Activated CD8-positive, alpha-beta memory T cell treated with anti-CD3 and anti-CD28 coated beads for 4 hours (primary cell): ENCODE results near the gene RNF31.

ENCODE experiments used
- DNase-seq, 2 donors: peaks; one replicate each; pipeline ENCODE4 v3.0.0-alpha.2; 2020; ENCODE audit warnings: low read depth in 2 of 2

The RNF31 gene

DNA sequence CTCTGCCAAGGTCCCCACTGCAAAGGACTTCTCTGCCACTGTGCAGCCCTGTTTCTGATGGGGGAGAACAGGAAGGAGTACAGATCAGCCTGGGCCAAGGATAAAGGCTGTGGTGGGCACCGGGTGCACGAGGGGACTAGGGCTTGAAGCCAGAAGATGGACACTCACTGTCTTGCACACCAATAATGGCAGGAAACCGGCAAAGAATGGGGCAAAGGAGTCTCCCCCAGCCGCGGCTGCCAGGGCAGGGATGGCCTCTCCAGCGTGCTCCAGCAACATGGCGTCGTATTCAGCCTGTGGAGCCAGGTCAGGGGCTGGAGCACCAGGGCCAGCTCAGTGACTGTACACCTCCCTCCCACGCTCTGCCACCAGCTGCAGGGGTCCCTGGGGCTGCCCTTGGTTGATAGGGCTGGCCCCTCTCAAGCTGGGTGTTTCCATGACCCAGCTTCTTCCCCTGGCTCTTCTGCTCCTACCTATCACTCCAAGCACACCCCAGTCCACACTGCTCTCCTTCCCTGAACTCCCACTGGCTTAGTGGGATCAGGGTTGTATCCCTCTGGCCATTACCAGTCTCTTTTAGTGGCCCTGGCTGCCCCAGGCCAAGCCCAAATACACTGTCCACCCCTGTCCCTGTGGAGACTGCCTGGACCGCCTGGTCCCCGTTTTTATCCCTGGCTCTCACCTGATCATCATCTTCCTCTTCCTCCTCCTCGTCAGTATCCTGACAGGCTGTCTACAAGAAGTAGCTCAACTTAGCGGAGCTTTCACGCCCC is 35.0 kb downstream of the RNF31 start:
- no peak for DNase-seq

DNA sequence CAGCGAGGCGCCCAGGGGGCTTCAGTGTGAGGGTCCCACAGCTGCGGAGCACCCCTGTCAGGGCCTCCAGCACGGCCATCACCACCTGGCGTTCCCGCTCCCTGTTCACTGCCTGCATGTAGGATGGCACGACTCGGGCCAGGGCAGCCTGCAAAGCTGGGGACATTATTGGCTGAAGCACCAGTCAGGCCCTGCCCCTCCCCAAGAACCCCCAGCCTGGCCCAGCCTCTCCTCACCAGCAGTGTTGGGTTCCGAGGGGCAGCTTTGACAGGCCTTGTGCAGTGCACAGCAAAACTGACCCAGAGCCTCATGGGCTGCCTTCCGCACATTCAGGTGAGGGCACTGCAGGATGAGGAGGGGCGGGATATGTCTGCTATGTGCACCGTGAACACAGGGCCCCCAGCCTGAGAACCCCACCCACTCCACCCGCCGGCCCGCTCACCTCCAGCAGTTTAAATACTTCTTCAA is 35.8 kb downstream of the RNF31 start:
- DNase-seq, result no peak

- no peak for DNase-seq
Measured at GRCh38 chr14:24184104-24184970, 37.0 kb downstream of the RNF31 start.

- no peak for DNase-seq
Measured at GRCh38 chr14:24185026-24185425, 37.7 kb downstream of the RNF31 start.

DNA sequence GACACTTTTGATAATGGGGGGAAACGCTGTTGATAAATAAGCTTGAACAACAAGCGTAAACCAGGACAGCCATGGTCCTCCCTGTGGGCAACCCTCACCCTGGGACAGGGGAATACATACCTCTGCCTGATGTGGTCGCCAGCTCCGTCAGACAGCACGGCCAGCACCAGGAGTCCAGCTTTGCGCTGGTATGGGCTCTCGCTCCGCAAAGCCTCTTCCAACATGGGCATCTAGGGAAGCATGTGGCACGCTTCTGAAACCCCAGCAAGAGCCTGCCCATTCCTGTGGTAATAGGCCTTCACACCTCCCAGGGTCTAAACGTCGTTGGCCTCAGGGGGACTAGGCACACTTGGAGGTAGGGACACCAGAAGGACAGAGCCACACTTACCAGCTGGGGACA is 38.4 kb downstream of the RNF31 start:
- no peak for DNase-seq

DNA sequence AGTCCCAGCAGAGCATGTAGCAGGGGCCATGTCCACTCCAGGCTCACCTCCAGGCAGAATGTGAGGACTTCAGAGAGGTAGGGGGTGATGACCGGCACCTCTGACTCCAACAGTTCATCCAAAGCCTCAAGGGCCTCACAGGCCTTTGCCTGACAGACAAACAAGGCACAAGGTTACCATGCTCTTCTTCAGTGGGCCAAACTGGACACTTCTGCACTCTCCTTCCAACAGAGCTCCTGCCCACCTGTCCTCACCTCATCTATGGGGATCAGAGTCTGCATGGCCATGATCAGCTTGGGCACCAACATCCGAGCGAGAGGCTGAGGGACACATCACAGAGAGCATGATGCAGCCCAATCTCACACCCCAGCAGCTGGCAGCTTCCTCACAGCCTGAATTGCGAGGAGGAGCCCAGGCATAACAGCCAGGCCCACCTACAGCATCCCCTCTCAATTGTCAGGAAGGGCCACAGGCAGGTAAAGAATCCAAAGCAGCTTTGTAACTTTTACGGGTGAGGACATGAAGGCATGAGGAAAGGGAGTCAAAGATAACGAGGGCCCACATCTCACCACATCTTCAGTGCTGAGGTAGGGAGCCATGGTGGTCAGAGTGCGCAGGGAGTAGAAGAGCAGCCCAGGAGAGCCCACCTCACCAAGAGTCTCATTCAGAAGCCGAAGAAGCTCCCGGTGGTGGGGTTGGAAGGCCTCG is 39.7 kb downstream of the RNF31 start:
- DNase-seq, result no peak

DNA sequence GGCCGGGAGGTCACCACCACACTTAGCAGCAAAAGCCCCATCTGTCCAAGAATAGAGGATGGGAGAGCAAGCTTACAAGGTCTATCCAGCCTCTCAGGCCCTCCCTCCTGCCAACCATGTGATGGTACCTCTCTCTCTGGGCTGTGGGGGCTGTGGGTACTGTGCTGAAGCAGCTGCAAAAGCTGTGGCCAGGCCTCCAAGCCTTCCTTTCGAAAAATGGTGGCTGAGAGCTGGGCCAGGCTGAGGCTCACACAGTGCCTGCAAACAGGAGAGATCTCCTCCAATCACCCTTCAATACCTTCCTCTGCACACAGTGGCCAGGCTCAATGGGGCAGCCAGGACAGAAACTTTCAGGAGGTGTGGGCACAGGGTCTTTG is 40.2 kb downstream of the RNF31 start:
- DNase-seq, result no peak

DNA sequence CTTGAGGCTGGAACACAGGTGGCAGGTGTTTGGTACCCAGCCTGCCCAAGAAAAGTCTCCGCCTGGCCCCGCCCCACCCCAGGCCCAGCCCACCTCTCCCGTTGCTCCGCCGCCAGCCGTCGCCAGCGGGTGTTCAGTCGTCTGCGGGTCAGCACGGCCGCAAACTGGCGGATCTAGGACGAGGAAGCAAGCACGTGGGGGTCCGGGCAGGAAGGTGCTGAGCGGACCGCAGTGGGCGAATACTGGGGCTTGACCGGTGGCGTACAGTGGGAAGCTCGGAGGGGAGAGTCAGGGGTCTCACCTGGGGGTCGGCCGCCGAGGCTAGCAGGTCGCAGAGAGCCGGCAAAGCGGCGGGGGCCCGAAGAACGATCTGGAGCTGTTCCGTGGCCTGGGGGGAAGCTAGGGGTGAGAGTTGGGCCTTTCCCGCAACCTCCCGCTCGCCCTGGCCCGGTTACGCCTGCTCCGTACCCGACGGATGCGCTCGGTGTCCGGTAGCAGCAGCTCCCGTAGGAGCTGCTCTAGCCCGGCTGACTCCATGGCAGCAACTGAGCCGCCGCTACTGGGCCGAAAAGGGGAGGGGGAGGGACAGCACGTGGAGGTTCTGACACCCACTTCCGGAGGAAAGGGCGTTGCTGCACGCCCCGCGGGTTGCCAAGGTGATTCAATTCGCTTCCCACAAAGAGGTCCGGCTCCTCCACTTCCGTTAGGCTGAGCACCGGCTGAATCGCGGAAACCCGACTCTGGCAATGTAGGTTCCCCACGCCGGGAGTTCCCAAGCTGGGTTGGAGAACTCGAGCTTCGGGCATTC is 41.2 kb downstream of the RNF31 start, which contains the start of gene IPO4:
Gene IPO4, minus strand, starts transcription at position 566 of the 808 bp plus-strand sequence. Its CDS starts 29 bp downstream, at position 537.
- DNase-seq, result peak; percentile 92 to 94

DNA sequence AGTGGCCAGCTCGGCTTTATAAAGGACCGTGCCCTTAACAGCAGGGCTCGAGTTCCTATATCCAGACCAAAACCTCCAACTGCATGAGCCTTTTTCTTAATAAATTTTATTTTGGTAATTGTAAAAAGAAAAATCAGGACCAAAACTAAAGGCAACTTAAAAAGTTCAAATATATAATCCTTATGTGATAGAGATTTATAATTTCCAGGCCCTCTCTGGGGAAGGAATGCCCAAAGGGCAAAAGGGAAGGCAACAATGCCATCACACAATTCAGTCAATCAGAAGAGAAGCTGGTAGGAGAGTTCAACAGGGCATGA is 41.7 kb downstream of the RNF31 start:
- no peak for DNase-seq

GRCh38 chr14:24189460-24189859 is 42.2 kb downstream of the RNF31 start:
- no peak for DNase-seq

- DNase-seq, result no peak
Measured at GRCh38 chr14:24190416-24190815, 43.1 kb downstream of the RNF31 start.

DNA sequence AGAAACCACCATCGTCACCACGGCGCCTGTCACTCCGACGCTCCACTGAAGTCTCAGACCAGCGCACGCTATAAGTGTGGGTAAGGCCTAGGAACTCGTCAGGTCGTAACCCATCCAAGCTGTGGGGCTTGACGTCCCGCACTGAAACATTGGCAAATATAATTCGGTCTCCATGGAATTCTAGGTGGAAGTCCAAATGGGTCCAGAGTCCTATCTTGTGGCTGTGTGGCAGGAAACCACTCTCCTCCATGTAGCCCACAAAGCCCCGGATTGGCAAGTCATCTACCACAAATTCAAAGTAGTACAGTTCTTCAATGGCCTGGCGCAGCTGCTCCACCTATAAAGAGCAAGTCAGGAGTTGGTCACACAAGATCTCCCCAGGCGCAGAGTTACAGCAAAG is 45.6 kb downstream of the RNF31 start:
- no peak for DNase-seq

DNA sequence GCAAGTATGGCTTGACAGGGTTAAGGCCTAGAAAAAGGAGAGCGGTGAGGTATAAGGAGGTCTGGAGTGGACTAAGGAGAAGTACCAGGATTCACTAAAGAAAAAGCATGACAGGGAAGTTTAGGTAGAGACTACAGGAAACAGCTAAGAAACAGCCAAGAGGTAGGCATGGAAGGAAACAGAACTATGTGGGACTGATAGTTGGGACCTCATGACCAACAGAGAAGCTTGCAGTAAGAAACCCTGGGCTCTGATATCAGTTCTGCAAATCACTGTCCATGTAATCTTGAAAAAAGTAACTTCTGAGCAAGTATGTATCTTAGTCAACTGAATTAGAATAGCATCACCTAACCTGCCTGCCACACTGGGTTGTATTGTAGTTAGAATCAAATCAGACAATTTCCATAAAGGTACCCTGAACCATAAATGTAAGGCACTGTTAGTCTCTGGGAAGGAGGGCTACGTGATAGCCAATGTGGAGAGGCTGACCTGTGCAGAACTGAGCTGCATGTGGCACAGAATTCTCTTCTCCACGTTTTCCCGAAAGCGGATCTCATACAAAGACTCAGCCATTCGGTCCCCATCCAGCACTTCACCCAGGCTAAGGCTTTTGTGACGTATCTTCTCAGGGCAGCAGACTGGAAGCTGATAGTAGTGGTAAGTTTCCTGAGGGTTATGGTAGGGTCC is 47.0 kb downstream of the RNF31 start:
- no peak for DNase-seq

DNA sequence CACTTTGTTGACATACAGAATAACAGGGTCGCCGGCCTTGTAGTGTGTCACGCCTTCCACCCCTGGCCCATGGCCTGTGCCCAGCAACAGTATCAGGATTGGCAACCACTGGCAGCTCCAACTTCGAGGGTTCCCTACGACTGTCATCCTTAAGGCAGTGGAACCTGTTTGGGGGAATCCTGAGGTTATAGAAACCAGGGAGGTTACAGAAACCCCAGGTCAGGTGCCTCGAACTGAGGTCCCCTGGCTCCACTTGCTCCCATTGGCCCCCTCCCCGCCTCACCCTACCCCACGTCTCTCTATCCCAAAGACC is 47.5 kb downstream of the RNF31 start:
- no peak for DNase-seq

DNA sequence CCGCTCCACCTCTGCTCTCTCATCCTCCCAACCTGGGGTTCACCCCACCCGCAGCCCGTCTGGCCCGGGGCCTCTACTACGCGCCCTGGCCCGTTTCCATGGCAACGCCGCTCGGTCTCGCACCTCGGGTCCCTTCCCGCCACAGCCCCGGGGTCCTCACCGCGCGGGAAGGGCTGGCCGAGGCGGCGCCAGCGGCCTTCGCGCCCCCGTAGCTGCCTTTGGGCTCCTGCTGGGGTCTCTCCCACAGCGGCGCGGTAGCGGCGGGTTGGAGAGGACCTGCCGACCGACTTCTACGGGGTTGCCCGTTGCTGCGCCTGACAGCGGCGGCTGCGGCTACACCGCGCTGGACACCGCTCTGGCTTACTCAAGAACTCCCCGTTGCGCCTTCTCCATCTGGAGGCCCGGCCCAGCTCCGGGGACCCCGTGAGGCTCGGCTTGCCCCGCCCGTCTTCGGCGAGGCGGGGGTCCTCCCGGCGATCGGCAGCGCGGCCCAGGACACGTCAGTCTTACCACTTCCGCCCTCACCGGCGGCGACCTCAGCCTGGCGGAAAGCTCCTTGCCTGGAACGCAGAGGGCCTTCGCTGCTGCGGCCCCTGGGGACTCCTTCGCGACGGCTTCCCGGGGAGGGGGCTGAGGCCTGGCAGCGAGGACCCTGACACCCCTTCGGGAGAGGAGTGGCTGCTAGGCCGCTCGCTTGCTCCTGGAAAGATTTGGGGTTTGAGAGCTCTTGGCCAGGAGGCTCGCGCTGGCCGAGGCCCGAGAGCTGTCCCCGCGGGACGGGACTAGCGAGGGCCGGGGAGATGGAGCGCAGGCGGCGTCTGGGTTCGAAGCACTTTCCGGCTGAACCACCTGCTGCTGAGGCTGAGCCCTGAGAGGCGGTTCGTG is 48.1 kb downstream of the RNF31 start, which contains the start of gene TM9SF1:
Gene TM9SF1, minus strand, starts transcription at position 256 of the 885 bp plus-strand sequence. CDS start 422 bp downstream, outside the sequence.
- DNase-seq, result peak; percentile 72 to 74

DNA sequence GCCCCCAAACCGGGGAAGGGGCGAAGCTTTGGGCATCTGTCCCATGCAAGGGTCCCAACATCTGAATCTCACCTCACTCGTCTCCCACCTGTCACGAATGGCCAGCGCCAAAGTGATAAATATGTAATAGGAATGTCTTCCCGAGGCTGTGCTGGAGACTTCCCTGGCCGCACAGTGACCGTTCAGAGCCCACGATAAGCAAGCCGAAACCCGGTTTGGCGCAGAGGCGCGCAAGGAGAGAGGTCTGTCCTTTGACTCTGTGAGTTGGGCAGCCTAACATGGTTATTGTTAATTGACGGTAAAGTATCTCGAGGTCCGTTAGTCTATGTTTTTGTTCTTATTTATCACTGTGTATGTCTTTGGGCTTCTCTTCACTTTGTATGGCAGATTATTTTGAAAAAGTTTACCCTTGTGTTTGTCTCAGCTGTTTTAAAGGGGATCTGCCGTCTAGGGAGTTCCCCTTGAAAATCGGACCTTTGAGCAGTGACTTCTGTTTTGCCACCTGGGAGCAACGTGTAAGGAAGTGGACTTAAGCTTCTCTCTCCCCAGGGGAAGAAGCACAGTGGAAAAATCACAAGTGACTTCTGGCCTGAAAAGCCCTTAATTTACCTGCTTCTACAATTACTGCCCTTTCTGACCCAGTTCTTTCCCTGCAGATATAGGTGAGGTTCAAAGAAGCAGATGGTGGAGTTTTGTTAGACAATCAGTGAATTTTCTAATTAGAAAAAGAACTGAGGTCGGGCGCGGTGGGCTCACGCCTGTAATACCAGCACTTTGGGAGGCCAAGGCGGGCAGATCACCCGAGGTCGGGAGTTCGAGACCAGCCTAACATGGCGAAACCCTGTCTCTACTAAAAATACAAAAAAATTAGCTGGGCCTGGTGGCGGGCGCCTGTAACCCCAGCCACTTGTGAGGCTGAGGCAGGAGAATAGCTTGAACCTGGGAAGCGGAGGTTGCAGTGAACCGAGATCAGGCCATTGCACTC is 49.1 kb downstream of the RNF31 start:
- DNase-seq, result no peak

DNA sequence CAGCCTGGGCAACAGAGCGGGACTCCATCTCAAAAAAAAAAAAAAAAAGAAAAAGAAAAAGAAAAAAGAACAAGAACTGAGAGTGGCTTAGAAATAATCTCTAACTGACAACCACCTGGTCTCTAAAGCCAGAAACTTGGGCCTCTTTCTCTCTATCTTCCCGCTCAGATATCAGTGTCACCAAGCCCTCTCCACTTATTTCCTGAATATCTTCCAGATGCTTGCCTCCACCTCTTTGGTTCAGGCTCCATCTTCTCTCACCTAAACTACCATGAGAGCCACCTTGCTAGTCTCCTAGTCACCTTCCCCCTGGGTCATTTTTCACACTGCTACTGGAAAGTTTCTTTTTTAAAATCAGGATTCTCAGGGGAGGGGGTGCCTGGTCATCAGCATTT is 49.8 kb downstream of the RNF31 start:
- no peak for DNase-seq

- DNase-seq, result no peak
Measured at GRCh38 chr14:24198814-24199524, 51.7 kb downstream of the RNF31 start.
